H1 (cell line): ENCODE measurements around the gene CCNK. TPM values are rescaled to one million over a fixed set of nuclear protein-coding genes. Genes with fewer than 3 reads are reported as not detected.

Source experiments
- CTCF ChIA-PET: fragments of 300-600 bp; sonication (Branson Sonifier 250); formaldehyde crosslinking; loops from one replicate; lab custom pipeline; 2021; ENCODE audit not compliant: partially characterized antibody; lab: Charles Lee
- POLR2A ChIA-PET: fragments of 300-600 bp; sonication (Branson Sonifier 250); formaldehyde crosslinking; loops from one replicate; lab custom pipeline; 2021; ENCODE audit warnings: inconsistent platforms; ENCODE audit not compliant: partially characterized antibody; lab: Charles Lee
- DNase-seq, 2 experiments: peaks; one replicate each; pipeline versions ENCODE4 v3.0.0 to v3.0.0-alpha.2; 2010 to 2022; ENCODE audit warnings: low spot score in 2 of 2, low read depth in 1 of 2, mixed read lengths in 1 of 2
- FAIRE-seq: peaks from 2 replicates; lab custom pipeline; 2011; peaks lifted over from hg19 to GRCh38; lab: Jason Lieb, UNC
- H2AFZ ChIP-seq: 2 replicates; pipeline ENCODE4 v1.8.1; 2012; ENCODE audit warnings: low read length, inconsistent platforms
- H2AK5ac ChIP-seq: 2 replicates; pipeline ENCODE4 v1.6.1; 2013; ENCODE audit warnings: low read depth, low read length
- H2BK120ac ChIP-seq: replicated peaks from 2 replicates; pipeline ENCODE3; 2013; ENCODE audit warnings: low read depth, low read length, inconsistent platforms
- H2BK12ac ChIP-seq: 2 replicates; pipeline ENCODE4 v1.6.1; 2013; ENCODE audit warnings: low read depth, low read length
- H2BK15ac ChIP-seq: 2 replicates; pipeline ENCODE4 v1.6.1; 2013; ENCODE audit warnings: low read length
- H2BK20ac ChIP-seq: 2 replicates; pipeline ENCODE4 v1.6.1; 2013; ENCODE audit warnings: low read length
- H2BK5ac ChIP-seq: 2 replicates; pipeline ENCODE4 v1.6.1; 2013; ENCODE audit warnings: low read depth, low read length
- H3K14ac ChIP-seq: 2 replicates; pipeline ENCODE4 v1.6.1; 2013; ENCODE audit warnings: inconsistent platforms; ENCODE audit not compliant: insufficient read length
- H3K18ac ChIP-seq: 2 replicates; pipeline ENCODE4 v1.6.1; 2013; ENCODE audit warnings: low read length; ENCODE audit errors: extremely low read depth
- H3K23ac ChIP-seq: 2 replicates; pipeline ENCODE4 v1.6.1; 2013; ENCODE audit warnings: inconsistent platforms; ENCODE audit not compliant: insufficient read length
- H3K23me2 ChIP-seq: 2 replicates; pipeline ENCODE4 v1.6.1; 2013; ENCODE audit warnings: low read depth, low read length
- H3K27ac ChIP-seq: 2 replicates; pipeline ENCODE4 v1.6.1; 2011; ENCODE audit warnings: low read depth, low read length, inconsistent platforms
- H3K27me3 ChIP-seq, 4 experiments: replicated peaks in 1 of 4; 1 replicate in 1 of 4; 2 replicates in 3 of 4; pipeline versions ENCODE4 v1.6.1 to v1.8.1; 2011 to 2013; ENCODE audit warnings: low read length in 3 of 4, mild to moderate bottlenecking in 3 of 4, inconsistent platforms in 2 of 4, mixed read lengths in 2 of 4, moderate library complexity in 1 of 4; ENCODE audit not compliant: control insufficient read depth in 3 of 4, insufficient read depth in 3 of 4; ENCODE audit errors: extremely low read depth in 1 of 4
- H3K36me3 ChIP-seq, 4 experiments: 2 replicates each; pipeline versions ENCODE4 v1.6.1 to v1.8.1; 2011 to 2013; ENCODE audit warnings: mild to moderate bottlenecking in 4 of 4, low read length in 3 of 4, moderate library complexity in 2 of 4, control low read depth in 1 of 4, inconsistent platforms in 1 of 4; ENCODE audit not compliant: insufficient read depth in 4 of 4, control insufficient read depth in 2 of 4
- H3K4ac ChIP-seq: replicated peaks from 2 replicates; pipeline ENCODE3; 2013; ENCODE audit warnings: low read length, low read depth, mixed read lengths, inconsistent platforms; ENCODE audit not compliant: insufficient read length
- H3K4me1 ChIP-seq, 4 experiments: replicated peaks in 1 of 4; 1 replicate in 1 of 4; 2 replicates in 3 of 4; pipeline versions ENCODE4 v1.6.1 to v1.8.1; 2011 to 2013; ENCODE audit warnings: low read length in 3 of 4, inconsistent platforms in 2 of 4, mixed read lengths in 1 of 4; ENCODE audit not compliant: insufficient read depth in 4 of 4, control insufficient read depth in 3 of 4
- H3K4me2 ChIP-seq, 2 experiments: 2 replicates each; pipeline versions ENCODE4 v1.6.1 to v1.8.1; 2011 to 2013; ENCODE audit warnings: low read depth in 2 of 2, low read length in 2 of 2, control low read depth in 1 of 2, inconsistent platforms in 1 of 2, mild to moderate bottlenecking in 1 of 2; ENCODE audit not compliant: insufficient read depth in 1 of 2
- H3K4me3 ChIP-seq, 4 experiments: fragments of 200-600, 300-600 bp in 1 of 4; sonication (generic), shearing (Covaris generic), sonication (Bioruptor Twin) in 1 of 4; 2 replicates each; pipeline versions ENCODE4 v1.5.1 to v1.8.1; 2011 to 2016; ENCODE audit warnings: low read length in 4 of 4, low read depth in 3 of 4, control low read depth in 2 of 4, inconsistent platforms in 2 of 4, mild to moderate bottlenecking in 2 of 4, mixed read lengths in 1 of 4, moderate library complexity in 1 of 4; ENCODE audit not compliant: insufficient read depth in 2 of 4; ENCODE audit errors: extremely low read depth in 1 of 4
- H3K56ac ChIP-seq: replicated peaks from 2 replicates; pipeline ENCODE3; 2013; ENCODE audit warnings: low read depth, mild to moderate bottlenecking, mixed read lengths, low read length, inconsistent platforms; ENCODE audit not compliant: insufficient read length
- H3K79me1 ChIP-seq: 2 replicates; pipeline ENCODE4 v1.6.1; 2013; ENCODE audit warnings: low read depth, low read length, control low read depth
- H3K79me2 ChIP-seq, 2 experiments: 2 replicates each; pipeline versions ENCODE4 v1.6.1 to v1.8.1; 2012 to 2013; ENCODE audit warnings: low read length in 2 of 2, mild to moderate bottlenecking in 2 of 2, inconsistent platforms in 1 of 2; ENCODE audit not compliant: insufficient read depth in 2 of 2, control insufficient read depth in 1 of 2
- H3K9ac ChIP-seq, 4 experiments: replicated peaks in 1 of 4; 1 replicate in 1 of 4; 2 replicates in 3 of 4; pipeline versions ENCODE4 v1.6.1 to v1.8.1; 2011 to 2013; ENCODE audit warnings: low read depth in 3 of 4, low read length in 3 of 4, control low read depth in 2 of 4, mild to moderate bottlenecking in 2 of 4, moderate library complexity in 2 of 4, inconsistent platforms in 1 of 4; ENCODE audit errors: extremely low read depth in 1 of 4
- H3K9me3 ChIP-seq, 2 experiments: 2 replicates each; pipeline versions ENCODE4 v1.6.1 to v1.8.1; 2012 to 2013; ENCODE audit warnings: mild to moderate bottlenecking in 2 of 2, moderate library complexity in 2 of 2, control low read depth in 1 of 2, inconsistent platforms in 1 of 2, low read depth in 1 of 2, low read length in 1 of 2, mixed read lengths in 1 of 2; ENCODE audit not compliant: insufficient read depth in 2 of 2
- H4K20me1 ChIP-seq, 2 experiments: replicated peaks in 1 of 2; 2 replicates each; pipeline versions ENCODE3 to v1.8.1; 2011 to 2013; ENCODE audit warnings: inconsistent platforms in 2 of 2, low read length in 2 of 2, mild to moderate bottlenecking in 1 of 2; ENCODE audit not compliant: insufficient read depth in 2 of 2, control insufficient read depth in 1 of 2
- H4K5ac ChIP-seq: 2 replicates; pipeline ENCODE4 v1.6.1; 2013; ENCODE audit warnings: low read length, low read depth, mixed read lengths, inconsistent platforms; ENCODE audit not compliant: insufficient read length
- H4K8ac ChIP-seq: 2 replicates; pipeline ENCODE4 v1.8.0; 2013; ENCODE audit warnings: mild to moderate bottlenecking, moderate library complexity, low read length, inconsistent platforms; ENCODE audit not compliant: insufficient read depth; ENCODE audit errors: extremely low read depth
- H4K91ac ChIP-seq: replicated peaks from 2 replicates; pipeline ENCODE3; 2013; ENCODE audit warnings: low read length, mixed read lengths, inconsistent platforms; ENCODE audit not compliant: insufficient read length
- ASH2L ChIP-seq: fragments of 200-600, 300-600 bp; sonication (generic); IDR thresholded peaks from one replicate; pipeline ENCODE4 v1.7.1; 2017; ENCODE audit warnings: low read length
- CBX8 ChIP-seq: fragments of 300-800, 300-1000 bp; sonication (generic); IDR thresholded peaks from 2 replicates; pipeline ENCODE4 v1.7.1; 2016; ENCODE audit warnings: low read depth, low read length, borderline replicate concordance
- HDAC6 ChIP-seq: IDR thresholded peaks from one replicate; pipeline ENCODE4 v1.7.1; 2012; ENCODE audit warnings: low read depth, mild to moderate bottlenecking, inconsistent platforms, low read length, moderate library complexity
- NRF1 ChIP-seq: IDR thresholded peaks from 2 replicates; pipeline ENCODE4 v1.6.1; 2011; ENCODE audit warnings: mild to moderate bottlenecking, low read depth, low read length, improper control_type of control experiment
- POU5F1 ChIP-seq: IDR thresholded peaks from 2 replicates; pipeline ENCODE4 v1.6.1; 2011; ENCODE audit warnings: low read depth, mild to moderate bottlenecking, low read length, moderate library complexity
- SIX5 ChIP-seq: IDR thresholded peaks from 2 replicates; pipeline ENCODE4 v1.6.1; 2011; ENCODE audit warnings: mild to moderate bottlenecking, low read depth, low read length
- WGBS, 2 experiments: shearing (Covaris generic) in 1 of 2; methylation state at CpG; one replicate each; pipeline versions ENCODE4 v1.1.6 to v1.1.7; 2013 to 2015; ENCODE audit warnings: low lambda C conversion rate in 2 of 2, mixed read lengths in 2 of 2, inconsistent platforms in 1 of 2, low coverage in 1 of 2, missing lambda C conversion rate in 1 of 2; ENCODE audit not compliant: insufficient replicate concordance in 2 of 2, insufficient coverage in 1 of 2, insufficient read length in 1 of 2; ENCODE audit errors: extremely low coverage in 1 of 2, missing lambda C conversion rate in 1 of 2; 5-methylcytosine and 5-hydroxymethylcytosine counted together
- polyA plus RNA-seq, 7 experiments: library from polyadenylated mRNA; depleted of rRNA in 3 of 7; stranded (reverse) in 5 of 7; unstranded in 2 of 7; fragments of >200 nt in 5 of 7; fragments of 200-250 nt in 2 of 7; gene quantifications; 1 replicate in 5 of 7; 2 replicates in 1 of 7; 4 replicates in 1 of 7; pipeline versions ENCODE4 v1.2.1 to v1.2.3, GENCODE V29; 2011 to 2013; ENCODE audit warnings: missing spikeins in 2 of 7, mixed read lengths in 2 of 7
- total RNA-seq: library from RNA; stranded (reverse); fragmentation: NEBNext Ultra II Directional; extraction: Animal tissue kit (Norgen Biotek cat#: 25700); gene quantifications from 2 replicates; pipeline ENCODE4 v1.2.1, GENCODE V29; 2021
- TF ChIP-seq, protein P1 (sequence below): IDR thresholded peaks from 2 replicates; pipeline ENCODE4 v1.6.1; 2012; ENCODE audit warnings: low read length, inconsistent platforms

CCNK gene
- total and polyA plus RNA-seq, 2 of the 8 experiments (the other 6 are each of a cell fraction or from before 2014, with no cell fraction given) = 10.7 to 82.7 TPM

DNA sequence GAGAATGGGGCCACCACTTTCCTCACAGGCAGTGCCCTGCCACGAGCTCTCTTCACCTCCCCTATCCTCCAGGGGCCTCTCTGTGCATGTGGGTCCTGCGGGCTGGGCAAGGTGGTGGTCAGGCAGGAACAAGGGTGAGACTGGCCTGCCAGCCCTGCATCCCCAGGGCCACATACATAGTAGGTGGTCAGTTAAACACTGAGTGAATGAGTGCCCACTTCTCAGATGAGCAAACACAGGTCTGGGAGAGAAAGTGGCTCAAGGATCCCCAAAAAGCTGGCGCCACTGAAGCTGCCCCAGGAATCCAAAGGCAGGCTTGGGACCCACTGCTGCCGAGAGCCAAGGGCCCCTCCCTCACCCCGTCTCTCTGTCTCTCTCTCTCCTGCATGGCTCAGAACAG lies 51.1 kb downstream of the CCNK start:
- no peak overlapping the region for H4K5ac ChIP-seq
- no peak overlapping the region for H3K4me2 ChIP-seq
- no peak for DNase-seq
- no peaks in the 10 kb centered on the region for H3K23me2 ChIP-seq
- H3K27me3 ChIP-seq = no peaks in the 10 kb centered on the region
- no peak overlapping the region for H2BK120ac ChIP-seq
- no peak overlapping the region for H2BK5ac ChIP-seq
- TF ChIP-seq NRF1 (no peak), ASH2L (no peak), POU5F1 (no peak), HDAC6 (no peak), SIX5 (no peak), CBX8 (no peak)
- TF ChIP-seq, protein P1, sequence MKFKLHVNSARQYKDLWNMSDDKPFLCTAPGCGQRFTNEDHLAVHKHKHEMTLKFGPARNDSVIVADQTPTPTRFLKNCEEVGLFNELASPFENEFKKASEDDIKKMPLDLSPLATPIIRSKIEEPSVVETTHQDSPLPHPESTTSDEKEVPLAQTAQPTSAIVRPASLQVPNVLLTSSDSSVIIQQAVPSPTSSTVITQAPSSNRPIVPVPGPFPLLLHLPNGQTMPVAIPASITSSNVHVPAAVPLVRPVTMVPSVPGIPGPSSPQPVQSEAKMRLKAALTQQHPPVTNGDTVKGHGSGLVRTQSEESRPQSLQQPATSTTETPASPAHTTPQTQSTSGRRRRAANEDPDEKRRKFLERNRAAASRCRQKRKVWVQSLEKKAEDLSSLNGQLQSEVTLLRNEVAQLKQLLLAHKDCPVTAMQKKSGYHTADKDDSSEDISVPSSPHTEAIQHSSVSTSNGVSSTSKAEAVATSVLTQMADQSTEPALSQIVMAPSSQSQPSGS = no peak
- POLR2A ChIA-PET = no interaction called here
- WGBS, 2 experiments = 84% methylated on average over 5 of the region's 5 CpGs; no CpG with 5 or more reads in 1 of the 2 experiments
- H3K36me3 ChIP-seq = no peaks in the 10 kb centered on the region
- no peak overlapping the region for H2BK20ac ChIP-seq
- H3K79me1 ChIP-seq = peaks cover 15% of the 10 kb centered on the region
- H3K9ac ChIP-seq = no peak overlapping the region
- CTCF ChIA-PET = interaction anchor here (1.0 to 1.2 kb wide), 2 partner anchors 10 to 96 kb away, joined by 3 read pairs; no protein-coding TSS in a partner anchor
- H2BK15ac ChIP-seq = peak overlapping the region; percentile 61; the same call in 1 of the 2 replicates
- no peak overlapping the region; the same call in 1 of the 2 replicates for H2BK12ac ChIP-seq
- H3K4ac ChIP-seq = no peak overlapping the region
- peaks cover 0 to 20% of the 10 kb centered on the region in 2 experiments; a peak in 1 of 4 replicates for H3K79me2 ChIP-seq
- H3K4me3 ChIP-seq = no peak overlapping the region
- H2AK5ac ChIP-seq = 0 out of 2 replicates have a peak overlapping the region, but pooled peaks have one; percentile 65
- H3K9me3 ChIP-seq = no peaks in the 10 kb centered on the region
- H4K20me1 ChIP-seq = peaks cover 1 to 4% of the 10 kb centered on the region in 2 experiments
- H3K27ac ChIP-seq = no peak overlapping the region
- peak overlapping the region; percentile 82 for H4K91ac ChIP-seq
- H3K56ac ChIP-seq = no peak overlapping the region
- no peak overlapping the region for H3K14ac ChIP-seq
- peaks cover 3 to 44% (median 21%) of the 10 kb centered on the region in 4 experiments for H3K4me1 ChIP-seq
- H3K23ac ChIP-seq = no peak overlapping the region
- no peak overlapping the region for H2AFZ ChIP-seq
- FAIRE-seq = no peak
- H3K18ac ChIP-seq = no peak overlapping the region; the same call in 1 of the 2 replicates
- H4K8ac ChIP-seq = no peak overlapping the region; the same call in 1 of the 2 replicates
